GM23248 (cell line): Measurements from ENCODE around the gene ERC1. TPM values are rescaled to one million over a fixed set of nuclear protein-coding genes. Genes with fewer than 3 reads are reported as not detected.

Experiments used
- DNase-seq: peaks from one replicate; pipeline ENCODE4 v3.0.0-alpha.2; 2015
- H2AFZ ChIP-seq: fragments of 200-600 bp; sonication (generic); 2 replicates; pipeline ENCODE4 v1.6.1; 2016; ENCODE audit warnings: antibody characterized with exemption
- H3F3A ChIP-seq: fragments of 200-600 bp; sonication (generic); 2 replicates; pipeline ENCODE4 v1.6.1; 2016; ENCODE audit warnings: mild to moderate bottlenecking, antibody characterized with exemption, mixed run types; ENCODE audit not compliant: insufficient read depth
- H3K27ac ChIP-seq: fragments of 200-600 bp; sonication (generic); 2 replicates; pipeline ENCODE4 v1.5.1; 2016; ENCODE audit warnings: mild to moderate bottlenecking
- H3K27me3 ChIP-seq: fragments of 200-600 bp; sonication (generic); replicated peaks from 2 replicates; pipeline ENCODE4 v1.6.1; 2016; ENCODE audit warnings: mild to moderate bottlenecking; ENCODE audit not compliant: insufficient read depth
- H3K36me3 ChIP-seq: fragments of 200-600 bp; sonication (generic); 2 replicates; pipeline ENCODE4 v1.6.1; 2016; ENCODE audit warnings: low read depth, mild to moderate bottlenecking
- H3K4me1 ChIP-seq: fragments of 200-600 bp; sonication (generic); 2 replicates; pipeline ENCODE4 v1.6.1; 2016; ENCODE audit warnings: mild to moderate bottlenecking; ENCODE audit not compliant: insufficient read depth
- H3K4me2 ChIP-seq: fragments of 200-600 bp; sonication (generic); one replicate; pipeline ENCODE4 v1.6.1; 2016; ENCODE audit warnings: mild to moderate bottlenecking; ENCODE audit not compliant: unreplicated experiment
- H3K4me3 ChIP-seq: fragments of 200-600 bp; sonication (generic); 2 replicates; pipeline ENCODE4 v1.5.1; 2016; ENCODE audit warnings: mild to moderate bottlenecking
- H3K79me2 ChIP-seq: fragments of 200-600 bp; sonication (generic); 2 replicates; pipeline ENCODE4 v1.6.1; 2016; ENCODE audit warnings: mild to moderate bottlenecking; ENCODE audit not compliant: insufficient read depth
- H3K9ac ChIP-seq: fragments of 200-600 bp; sonication (generic); 2 replicates; pipeline ENCODE4 v1.6.1; 2016; ENCODE audit warnings: mild to moderate bottlenecking
- H3K9me2 ChIP-seq: fragments of 200-600 bp; sonication (generic); 2 replicates; pipeline ENCODE4 v1.6.1; 2016; ENCODE audit warnings: mixed run types, mild to moderate bottlenecking, moderate library complexity; ENCODE audit not compliant: insufficient read depth
- H3K9me3 ChIP-seq: fragments of 200-600 bp; sonication (generic); one replicate; pipeline ENCODE4 v1.6.1; 2017; ENCODE audit warnings: low read depth
- H4K20me1 ChIP-seq: fragments of 200-600 bp; sonication (generic); 2 replicates; pipeline ENCODE4 v1.6.0; 2016; ENCODE audit not compliant: insufficient read depth
- EZH2 ChIP-seq: fragments of 200-600 bp; sonication (generic); IDR thresholded peaks from 2 replicates; pipeline ENCODE4 v1.6.1; 2018; ENCODE audit warnings: antibody characterized with exemption, mild to moderate bottlenecking; ENCODE audit not compliant: insufficient read depth, poor library complexity, severe bottlenecking
- EZH2phosphoT487 ChIP-seq: fragments of 200-600 bp; sonication (generic); IDR thresholded peaks from 2 replicates; pipeline ENCODE4 v1.6.1; 2018; ENCODE audit warnings: antibody characterized with exemption, moderate library complexity, mild to moderate bottlenecking, low read depth; ENCODE audit not compliant: insufficient read depth
- WGBS, 2 experiments: methylation state at CpG; one replicate each; pipeline ENCODE4 v1.1.6; 2015 to 2017; ENCODE audit warnings: low lambda C conversion rate in 2 of 2, low coverage in 1 of 2; ENCODE audit errors: missing lambda C conversion rate in 2 of 2; 5-methylcytosine and 5-hydroxymethylcytosine counted together
- in situ Hi-C: fragments of 300-500 bp; cut with MboI; formaldehyde crosslinking; loops from 2 replicates; pipeline ENCODE4 v1.15.0; 2020
- polyA plus RNA-seq: library from polyadenylated mRNA; unstranded; fragments of >200 nt; fragmentation: Nextera tagmentation; extraction: Ambion mirVana; gene quantifications from 2 replicates; pipeline ENCODE4 v1.2.1, GENCODE V29; 2016
- total RNA-seq: library from RNA; depleted of rRNA; stranded (reverse); fragments of >200 nt; shearing (Covaris generic); gene quantifications from 2 replicates; pipeline ENCODE4 v1.2.3, GENCODE V29; 2014

The ERC1 gene
- total and polyA plus RNA-seq, 2 experiments from 2014 or later: 21.5 to 23.3 TPM

- in situ Hi-C loops: no loop called here
- no peak overlapping the region for H3K4me3 ChIP-seq
- peak; percentile 22 for DNase-seq
- H3K9me2 ChIP-seq: no peaks in the 10 kb centered on the region
- no peak overlapping the region for H2AFZ ChIP-seq
- peaks cover 2% of the 10 kb centered on the region; the same call in 1 of the 2 replicates for H3F3A ChIP-seq
- H3K9ac ChIP-seq: no peak overlapping the region
- H3K4me1 ChIP-seq: peaks cover 11% of the 10 kb centered on the region; the same call in 1 of the 2 replicates
- no peaks in the 10 kb centered on the region for H3K9me3 ChIP-seq
- no peaks in the 10 kb centered on the region for H3K79me2 ChIP-seq
- no peaks in the 10 kb centered on the region for H4K20me1 ChIP-seq
- no peak overlapping the region for H3K27ac ChIP-seq
- H3K4me2 ChIP-seq: no peak overlapping the region
- WGBS, 2 experiments: 59 to 65% methylated on average over 6 of the region's 6 CpGs
- no peaks in the 10 kb centered on the region for H3K36me3 ChIP-seq
- no peak for TF ChIP-seq EZH2phosphoT487
- TF ChIP-seq EZH2: no peak
- H3K27me3 ChIP-seq: no peaks in the 10 kb centered on the region
Observed at GRCh38 chr12:1502379-1502720, 511.3 kb downstream of the ERC1 start.

DNA sequence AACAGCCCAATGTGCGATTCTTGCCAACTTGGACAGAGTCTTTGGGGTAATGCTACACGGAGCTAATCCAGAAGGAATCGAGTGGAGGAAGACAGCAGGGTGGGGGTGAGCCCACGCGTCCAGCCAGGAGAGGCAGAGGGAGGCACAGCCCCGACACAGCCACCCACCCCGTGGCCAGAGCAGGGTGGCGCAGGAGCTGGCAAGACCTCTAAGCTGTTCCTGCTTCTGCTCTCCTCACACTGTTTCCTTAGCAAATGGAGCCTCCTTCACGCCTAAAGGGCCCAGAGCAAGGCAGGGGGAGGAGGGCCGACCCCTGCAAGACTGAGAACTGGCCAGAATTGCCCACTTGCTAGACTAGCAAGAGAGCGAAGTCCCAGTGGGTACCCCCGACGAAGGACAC lies 511.8 kb downstream of the ERC1 start:
- Histone ChIP-seq H3K4me1 (peaks cover 11% of the 10 kb centered on the region; the same call in 1 of the 2 replicates), H2AFZ (no peak overlapping the region), H4K20me1 (no peaks in the 10 kb centered on the region), H3K79me2 (no peaks in the 10 kb centered on the region), H3K36me3 (no peaks in the 10 kb centered on the region), H3K9me3 (no peaks in the 10 kb centered on the region), H3K27me3 (no peaks in the 10 kb centered on the region), H3K4me3 (no peak overlapping the region), H3K9me2 (no peaks in the 10 kb centered on the region), H3K4me2 (no peak overlapping the region), H3K27ac (no peak overlapping the region), H3K9ac (no peak overlapping the region), H3F3A (no peaks in the 10 kb centered on the region)
- TF ChIP-seq EZH2phosphoT487: no peak
- no peak for TF ChIP-seq EZH2
- peak; percentile 18 for DNase-seq
- WGBS, 2 experiments: 50 to 54% methylated on average over 13 of the region's 13 CpGs
- in situ Hi-C loops: no loop called here

DNA sequence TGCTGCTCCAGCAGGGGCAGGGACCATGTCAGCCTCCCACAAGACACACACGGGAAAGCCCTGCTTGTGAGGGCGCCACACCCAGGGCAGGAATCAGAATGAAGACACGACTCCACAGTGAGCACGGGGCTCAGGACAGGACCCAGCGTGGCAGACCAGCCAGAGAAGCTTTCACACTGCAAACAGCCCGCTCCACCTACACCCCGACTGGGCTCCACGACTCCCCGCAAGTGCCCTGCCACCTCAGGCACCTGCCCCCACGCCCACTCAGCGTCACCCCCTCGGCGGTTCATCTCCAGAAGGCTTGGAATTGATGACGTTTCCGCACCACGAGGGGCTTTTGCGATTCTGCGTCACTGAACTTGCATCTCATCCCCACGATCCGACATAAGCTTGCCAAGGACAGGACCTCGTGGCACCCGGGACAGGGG lies 512.3 kb downstream of the ERC1 start:
- Histone ChIP-seq H3K4me3 (no peak overlapping the region), H3K4me2 (no peak overlapping the region), H3K36me3 (no peaks in the 10 kb centered on the region), H4K20me1 (no peaks in the 10 kb centered on the region), H3K9ac (no peak overlapping the region), H3K9me3 (no peaks in the 10 kb centered on the region), H3K4me1 (peaks cover 11% of the 10 kb centered on the region; the same call in 1 of the 2 replicates), H2AFZ (no peak overlapping the region), H3K79me2 (no peaks in the 10 kb centered on the region), H3K9me2 (no peaks in the 10 kb centered on the region), H3F3A (no peaks in the 10 kb centered on the region), H3K27ac (no peak overlapping the region), H3K27me3 (no peaks in the 10 kb centered on the region)
- no peak for DNase-seq
- 87% methylated on average over 21 to 22 of the region's 22 CpGs for WGBS, 2 experiments
- in situ Hi-C loops: no loop called here
- no peak for TF ChIP-seq EZH2phosphoT487
- TF ChIP-seq EZH2: no peak

DNA sequence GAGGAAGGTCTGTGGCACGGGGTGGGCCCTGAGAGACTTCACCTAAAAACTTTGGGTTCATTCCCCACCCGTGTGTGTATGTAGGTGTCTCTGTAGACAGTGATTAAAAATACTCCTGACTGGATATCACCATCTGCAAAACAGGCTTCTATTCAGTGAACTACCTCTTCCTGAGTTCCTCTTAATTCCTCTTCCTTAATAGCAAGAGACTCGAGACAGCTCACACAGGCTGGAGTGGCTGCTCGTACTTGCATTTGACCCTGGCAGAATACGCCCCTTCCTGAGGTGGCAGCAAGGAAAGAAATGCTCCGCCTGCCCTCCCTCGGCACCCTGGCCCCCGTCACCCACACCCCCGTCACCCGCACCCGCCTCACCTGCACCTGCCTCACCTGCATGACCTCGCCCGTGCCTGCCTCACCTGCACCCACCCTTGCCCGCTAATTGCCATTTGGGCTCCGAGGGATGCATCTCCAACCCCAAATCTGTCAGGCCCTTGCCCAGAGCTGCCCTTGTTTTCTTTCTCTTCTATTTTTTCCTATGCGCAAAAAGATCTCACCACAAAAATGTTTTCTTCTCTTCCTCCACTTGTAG lies 513.4 kb downstream of the ERC1 start:
- DNase-seq: no peak
- no peak for TF ChIP-seq EZH2phosphoT487
- no peak for TF ChIP-seq EZH2
- H3K9ac ChIP-seq: no peak overlapping the region
- no peak overlapping the region for H3K4me3 ChIP-seq
- no peaks in the 10 kb centered on the region for H4K20me1 ChIP-seq
- H3K27ac ChIP-seq: no peak overlapping the region
- 96 to 97% methylated on average over 13 to 16 of the region's 16 CpGs for WGBS, 2 experiments
- H2AFZ ChIP-seq: no peak overlapping the region
- no peaks in the 10 kb centered on the region for H3K36me3 ChIP-seq
- H3K79me2 ChIP-seq: no peaks in the 10 kb centered on the region
- no peaks in the 10 kb centered on the region for H3K27me3 ChIP-seq
- H3F3A ChIP-seq: no peaks in the 10 kb centered on the region
- H3K9me2 ChIP-seq: no peaks in the 10 kb centered on the region
- peaks cover 11% of the 10 kb centered on the region; the same call in 1 of the 2 replicates for H3K4me1 ChIP-seq
- no peaks in the 10 kb centered on the region for H3K9me3 ChIP-seq
- no peak overlapping the region for H3K4me2 ChIP-seq
- in situ Hi-C loops: no loop called here

- in situ Hi-C loops: no loop called here
- peaks cover 6% of the 10 kb centered on the region; the same call in 1 of the 2 replicates for H3K4me1 ChIP-seq
- H3K79me2 ChIP-seq: no peaks in the 10 kb centered on the region
- no peaks in the 10 kb centered on the region for H3K9me3 ChIP-seq
- H3K27me3 ChIP-seq: no peaks in the 10 kb centered on the region
- no peak for DNase-seq
- H3K4me2 ChIP-seq: no peak overlapping the region
- TF ChIP-seq EZH2: no peak
- TF ChIP-seq EZH2phosphoT487: no peak
- H3K9ac ChIP-seq: no peak overlapping the region
- no peaks in the 10 kb centered on the region for H3K9me2 ChIP-seq
- no peaks in the 10 kb centered on the region for H3F3A ChIP-seq
- no peaks in the 10 kb centered on the region for H3K36me3 ChIP-seq
- no peak overlapping the region for H2AFZ ChIP-seq
- no peak overlapping the region for H3K4me3 ChIP-seq
- H4K20me1 ChIP-seq: no peaks in the 10 kb centered on the region
- WGBS, 2 experiments: 83 to 86% methylated on average over 11 to 14 of the region's 14 CpGs
- H3K27ac ChIP-seq: no peak overlapping the region
Observed at GRCh38 chr12:1504895-1505311, 513.9 kb downstream of the ERC1 start.
